GM12874 (cell line): ENCODE measurements around the gene KLHL1.

Experiments
- TF ChIP-seq, protein P1 (sequence below): IDR thresholded peaks from 2 replicates; pipeline ENCODE4 v1.5.1; 2011; ENCODE audit warnings: low read depth, mild to moderate bottlenecking, control low read depth, low read length, moderate library complexity; ENCODE audit not compliant: insufficient read depth

Gene KLHL1

DNA sequence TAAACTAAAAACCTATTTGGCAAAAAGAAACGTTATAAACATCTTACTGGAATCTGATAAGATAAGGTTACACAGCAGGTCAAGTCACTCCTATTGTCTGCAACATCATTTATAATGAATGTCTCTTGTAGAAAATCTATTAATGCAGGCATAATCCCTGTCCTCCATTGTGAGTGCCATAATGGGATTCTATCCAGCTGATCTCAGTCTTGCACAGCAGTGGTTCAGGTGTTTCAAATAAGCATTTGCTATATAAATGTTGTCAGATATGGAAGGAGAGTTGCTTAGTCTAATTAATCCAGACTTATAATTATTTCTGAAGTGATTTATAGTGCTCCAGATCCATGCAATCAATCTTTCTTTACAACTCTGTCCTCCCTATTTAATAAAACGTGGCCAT lies 187.1 kb downstream of the KLHL1 start:
- TF ChIP-seq, protein P1, sequence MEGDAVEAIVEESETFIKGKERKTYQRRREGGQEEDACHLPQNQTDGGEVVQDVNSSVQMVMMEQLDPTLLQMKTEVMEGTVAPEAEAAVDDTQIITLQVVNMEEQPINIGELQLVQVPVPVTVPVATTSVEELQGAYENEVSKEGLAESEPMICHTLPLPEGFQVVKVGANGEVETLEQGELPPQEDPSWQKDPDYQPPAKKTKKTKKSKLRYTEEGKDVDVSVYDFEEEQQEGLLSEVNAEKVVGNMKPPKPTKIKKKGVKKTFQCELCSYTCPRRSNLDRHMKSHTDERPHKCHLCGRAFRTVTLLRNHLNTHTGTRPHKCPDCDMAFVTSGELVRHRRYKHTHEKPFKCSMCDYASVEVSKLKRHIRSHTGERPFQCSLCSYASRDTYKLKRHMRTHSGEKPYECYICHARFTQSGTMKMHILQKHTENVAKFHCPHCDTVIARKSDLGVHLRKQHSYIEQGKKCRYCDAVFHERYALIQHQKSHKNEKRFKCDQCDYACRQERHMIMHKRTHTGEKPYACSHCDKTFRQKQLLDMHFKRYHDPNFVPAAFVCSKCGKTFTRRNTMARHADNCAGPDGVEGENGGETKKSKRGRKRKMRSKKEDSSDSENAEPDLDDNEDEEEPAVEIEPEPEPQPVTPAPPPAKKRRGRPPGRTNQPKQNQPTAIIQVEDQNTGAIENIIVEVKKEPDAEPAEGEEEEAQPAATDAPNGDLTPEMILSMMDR: no peak

DNA sequence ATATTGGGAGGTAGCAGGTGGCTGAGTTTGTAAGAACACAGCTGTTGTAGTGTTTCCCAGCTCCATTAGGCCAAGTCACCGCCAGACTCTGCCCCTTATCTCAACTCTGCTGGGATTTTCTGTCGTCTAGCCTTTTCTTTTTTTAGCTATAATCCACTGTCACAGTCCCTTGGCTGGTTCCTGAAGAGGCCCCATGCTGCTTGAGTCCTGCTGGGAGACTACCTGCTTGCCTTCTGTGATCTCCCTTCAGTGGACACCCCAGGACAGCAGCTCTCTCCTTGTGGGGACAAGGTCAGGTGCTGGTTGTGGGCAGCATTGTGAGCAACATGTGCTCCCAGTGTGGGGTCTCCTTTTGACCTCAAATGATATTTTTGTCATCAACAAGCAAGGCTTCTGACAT lies 195.6 kb downstream of the KLHL1 start:
- TF ChIP-seq, protein P1: no peak

DNA sequence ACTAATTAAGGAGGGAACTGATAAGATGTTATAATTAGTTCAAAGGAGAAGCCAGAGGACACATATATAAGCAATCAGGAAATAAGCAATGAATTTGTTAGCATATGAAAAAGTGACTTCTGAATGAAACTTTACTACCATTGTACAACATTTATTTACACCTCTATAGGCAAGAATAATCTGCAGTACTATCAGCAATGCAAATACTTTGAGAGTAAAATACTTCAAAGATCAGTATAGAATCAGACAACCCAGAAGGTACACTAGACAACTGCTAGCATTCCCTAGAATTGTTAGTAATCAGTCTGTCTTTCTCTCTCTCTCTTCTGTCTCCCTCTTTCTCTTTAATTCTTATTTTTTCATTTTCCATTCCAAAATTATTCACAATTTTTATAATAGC lies 197.5 kb downstream of the KLHL1 start:
- TF ChIP-seq, protein P1: no peak

GRCh38 chr13:69904784-69905183 lies 203.5 kb downstream of the KLHL1 start:
- TF ChIP-seq, protein P1: no peak

GRCh38 chr13:69903081-69903480 lies 205.2 kb downstream of the KLHL1 start:
- TF ChIP-seq, protein P1: no peak

DNA sequence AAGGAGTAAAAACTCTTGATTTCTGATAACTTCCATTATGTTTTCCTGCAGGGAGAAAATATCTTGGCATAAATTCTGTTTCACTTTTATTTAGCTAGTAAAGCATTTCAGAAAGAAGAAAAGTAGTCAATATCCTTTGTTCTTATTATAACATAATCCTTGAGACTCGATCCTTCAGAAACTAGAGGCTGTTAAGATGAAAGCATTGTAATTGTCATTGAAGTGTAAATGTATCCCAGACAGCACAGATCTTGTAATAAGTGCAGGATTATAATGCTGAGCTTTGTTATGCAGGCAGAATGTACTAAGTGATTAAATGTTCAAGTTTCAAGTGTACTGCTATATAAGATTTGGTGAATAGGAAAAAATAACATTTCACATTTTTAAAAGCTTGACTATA lies 225.8 kb downstream of the KLHL1 start:
- TF ChIP-seq, protein P1: no peak

DNA sequence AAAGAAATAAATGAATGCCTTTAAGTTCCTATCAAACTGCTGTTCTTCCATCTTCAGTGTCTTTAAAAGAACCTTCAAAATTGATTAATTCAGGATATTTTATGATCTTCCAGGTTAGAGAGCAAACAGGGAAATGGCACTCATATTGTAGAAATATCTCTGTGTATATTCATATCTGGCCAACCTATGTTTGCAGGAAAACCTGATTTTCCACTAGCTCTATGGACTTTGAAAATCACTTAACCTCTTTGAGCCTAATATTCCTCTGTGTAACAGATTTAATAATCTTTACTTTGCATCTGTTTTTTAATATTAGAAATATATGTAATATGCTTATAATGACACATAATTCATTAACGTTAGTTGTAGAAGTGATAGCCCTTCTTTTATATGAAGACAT lies 228.3 kb downstream of the KLHL1 start:
- TF ChIP-seq, protein P1: no peak
